ENCODE data around the gene DRAM1.

DNA sequence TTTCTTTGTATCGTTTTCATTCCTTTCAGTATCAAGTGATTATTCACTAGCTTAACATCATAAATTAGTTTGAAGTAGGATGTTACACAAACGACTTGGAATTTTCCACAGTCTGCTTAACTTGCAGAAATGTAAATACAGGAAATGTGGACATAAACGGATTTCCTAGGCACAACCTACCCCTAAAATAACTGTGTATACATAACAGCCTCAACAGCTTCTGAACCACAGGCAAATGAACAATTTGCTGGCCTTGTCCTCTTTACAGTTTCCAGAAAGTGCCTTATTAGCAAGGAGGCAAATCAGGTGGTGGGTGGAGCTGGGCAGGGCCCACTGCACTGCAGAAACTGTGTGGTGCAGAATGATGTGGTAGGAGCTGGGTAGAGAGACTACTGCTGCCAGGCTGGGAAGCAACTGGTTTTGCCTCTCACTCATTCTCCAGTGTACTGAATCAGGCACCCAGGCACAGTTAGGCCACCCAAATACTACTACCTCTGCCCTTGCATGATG is 14.1 kb downstream of the DRAM1 start:
- TF ChIP-seq, protein P1, sequence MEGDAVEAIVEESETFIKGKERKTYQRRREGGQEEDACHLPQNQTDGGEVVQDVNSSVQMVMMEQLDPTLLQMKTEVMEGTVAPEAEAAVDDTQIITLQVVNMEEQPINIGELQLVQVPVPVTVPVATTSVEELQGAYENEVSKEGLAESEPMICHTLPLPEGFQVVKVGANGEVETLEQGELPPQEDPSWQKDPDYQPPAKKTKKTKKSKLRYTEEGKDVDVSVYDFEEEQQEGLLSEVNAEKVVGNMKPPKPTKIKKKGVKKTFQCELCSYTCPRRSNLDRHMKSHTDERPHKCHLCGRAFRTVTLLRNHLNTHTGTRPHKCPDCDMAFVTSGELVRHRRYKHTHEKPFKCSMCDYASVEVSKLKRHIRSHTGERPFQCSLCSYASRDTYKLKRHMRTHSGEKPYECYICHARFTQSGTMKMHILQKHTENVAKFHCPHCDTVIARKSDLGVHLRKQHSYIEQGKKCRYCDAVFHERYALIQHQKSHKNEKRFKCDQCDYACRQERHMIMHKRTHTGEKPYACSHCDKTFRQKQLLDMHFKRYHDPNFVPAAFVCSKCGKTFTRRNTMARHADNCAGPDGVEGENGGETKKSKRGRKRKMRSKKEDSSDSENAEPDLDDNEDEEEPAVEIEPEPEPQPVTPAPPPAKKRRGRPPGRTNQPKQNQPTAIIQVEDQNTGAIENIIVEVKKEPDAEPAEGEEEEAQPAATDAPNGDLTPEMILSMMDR (IDR thresholded peaks at IDR 0.05) = no peak
- TF ChIP-seq EZH2 (IDR thresholded peaks at IDR 0.05) = no peak
